Stimulated activated CD4-positive, alpha-beta T cell treated with anti-CD3 and anti-CD28 coated beads, TNF-alpha, amount 100 ng/mL, for 24 hours (primary cell): ENCODE data around the gene SULF2.

Source experiments
- DNase-seq, 3 experiments: peaks; one replicate each; pipeline ENCODE4 v3.0.0-alpha.2; 2020; ENCODE audit warnings: low read depth in 3 of 3

SULF2 gene

DNA sequence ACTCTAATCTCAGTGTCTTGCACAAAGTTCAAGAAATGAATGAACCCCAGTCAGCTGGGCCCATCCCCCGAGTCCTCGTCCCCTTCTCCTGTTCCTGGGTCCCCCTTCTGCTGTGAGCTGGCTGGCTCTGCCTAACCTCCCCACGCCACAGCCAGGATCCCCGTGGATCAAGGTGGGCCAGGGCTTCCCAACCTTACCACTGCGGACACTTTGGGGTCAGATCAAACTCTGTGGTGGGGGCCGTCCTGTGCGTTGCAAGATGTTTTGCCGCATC, 116.2 kb downstream of the SULF2 start:
- DNase-seq: no peak

DNA sequence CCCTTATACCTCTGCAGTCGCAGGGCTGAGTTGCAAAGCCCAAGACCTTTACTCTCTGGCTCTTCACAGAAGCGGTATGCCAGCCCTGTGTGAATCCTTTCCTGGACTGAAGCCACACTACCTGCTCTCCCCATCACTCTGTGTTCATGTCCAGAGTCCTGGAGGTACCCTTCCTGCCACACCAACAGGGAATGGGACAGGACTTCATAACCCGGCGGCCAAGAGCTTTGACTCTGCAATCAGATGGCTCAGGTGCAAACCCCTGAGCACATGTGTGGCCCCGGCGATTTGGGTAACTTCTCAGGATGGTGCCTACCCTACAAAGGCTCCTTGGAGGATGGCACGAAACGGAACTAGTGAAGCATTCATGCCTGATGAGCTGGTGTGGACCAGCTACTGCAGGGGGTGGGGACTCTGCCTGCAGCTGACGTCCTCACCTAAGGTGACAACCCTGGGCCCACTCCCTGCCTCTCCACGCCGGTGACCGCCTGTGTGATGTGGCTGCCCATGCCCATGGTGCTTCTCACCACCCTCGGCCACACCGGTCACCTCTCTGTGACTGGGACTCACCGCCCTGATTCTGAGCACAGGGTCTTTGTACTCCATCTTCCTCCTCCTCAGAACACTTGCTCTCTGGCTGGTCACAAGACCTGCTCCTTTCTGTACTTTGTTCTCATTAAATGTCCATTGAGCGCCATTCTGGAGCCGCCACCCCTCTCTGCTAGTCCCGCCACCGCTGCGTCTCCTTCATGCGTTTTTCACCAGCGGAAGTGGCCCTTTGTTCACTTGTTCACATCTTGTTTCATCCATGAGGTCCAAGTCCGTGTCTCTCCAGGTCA, 116.7 kb downstream of the SULF2 start:
- no peak for DNase-seq

DNA sequence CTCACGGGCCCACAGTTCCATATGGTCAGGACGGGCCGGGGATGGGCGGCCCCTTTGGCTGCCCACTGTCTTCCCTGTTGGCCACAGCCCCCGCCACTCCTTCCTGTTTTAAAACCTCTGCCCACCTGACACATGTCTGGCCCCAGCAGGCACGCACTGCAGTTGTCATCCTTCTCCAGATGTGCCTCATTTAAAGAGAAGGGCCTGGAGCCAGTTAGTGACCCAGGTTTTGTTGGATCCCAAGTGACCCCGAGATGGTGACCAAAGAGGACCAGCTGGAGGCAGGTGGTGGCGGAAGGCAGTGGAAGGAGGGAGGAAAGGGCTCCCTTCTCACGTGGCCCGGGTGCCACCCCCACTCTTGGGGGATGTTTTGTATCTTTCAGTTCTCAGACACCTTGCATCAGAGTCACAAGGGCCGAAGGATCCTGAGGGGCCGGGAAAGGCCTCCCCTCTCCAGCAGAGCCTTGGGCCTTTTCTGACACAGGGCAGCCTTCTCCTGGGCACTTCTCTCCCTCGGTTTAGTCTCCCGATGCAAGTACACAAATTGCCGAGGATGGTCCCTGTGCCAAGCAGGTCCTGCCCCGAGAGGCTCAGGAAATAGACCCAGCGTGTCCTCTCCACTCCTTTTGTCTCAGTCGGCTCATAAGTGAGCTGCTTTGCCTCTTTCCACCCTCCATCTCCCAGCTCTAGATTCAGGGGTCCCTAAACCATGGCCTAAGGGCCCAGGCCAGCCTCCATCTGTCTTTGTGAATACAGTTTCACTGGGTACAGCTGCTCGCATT, 117.6 kb downstream of the SULF2 start:
- DNase-seq: no peak

DNA sequence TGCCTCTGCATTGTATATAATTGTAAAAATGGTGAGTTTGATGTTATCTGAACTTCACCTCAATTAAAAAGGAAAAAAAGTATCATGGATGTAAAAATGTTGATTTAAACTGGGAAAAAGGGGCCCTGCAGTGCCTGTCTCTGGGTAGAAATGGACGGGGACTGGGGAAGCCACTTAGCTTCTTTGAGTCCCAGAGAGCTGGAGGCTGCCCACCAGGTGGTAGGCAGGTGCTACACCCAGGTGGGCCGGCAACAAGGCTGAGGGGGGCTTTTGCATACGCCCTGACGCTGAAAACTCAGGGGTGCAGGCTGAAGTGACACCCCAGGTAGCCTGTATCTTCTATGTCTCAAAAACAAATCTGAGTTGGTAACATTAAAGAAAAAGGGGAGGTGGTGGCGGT, 118.2 kb downstream of the SULF2 start:
- DNase-seq: no peak

DNA sequence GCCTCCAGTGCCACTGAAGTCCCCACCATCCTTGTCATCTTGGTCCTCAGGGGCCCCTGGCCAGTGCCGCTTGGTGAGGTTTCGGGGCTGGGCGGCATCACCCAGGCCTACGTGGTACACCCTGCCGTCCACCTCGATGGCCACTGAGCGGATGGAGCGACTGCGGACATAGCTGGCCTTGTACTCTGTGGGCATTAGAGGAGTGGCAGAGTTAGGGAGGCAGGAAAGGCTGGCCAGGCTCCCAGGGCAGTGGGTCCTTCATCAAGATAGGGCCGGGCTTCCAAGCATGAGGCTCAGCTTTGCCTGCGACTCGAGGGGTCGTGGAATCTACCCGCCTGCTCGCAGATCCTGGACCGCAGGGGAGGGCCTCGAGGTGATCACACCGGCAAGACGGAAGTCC, 119.0 kb downstream of the SULF2 start:
- DNase-seq: no peak

DNA sequence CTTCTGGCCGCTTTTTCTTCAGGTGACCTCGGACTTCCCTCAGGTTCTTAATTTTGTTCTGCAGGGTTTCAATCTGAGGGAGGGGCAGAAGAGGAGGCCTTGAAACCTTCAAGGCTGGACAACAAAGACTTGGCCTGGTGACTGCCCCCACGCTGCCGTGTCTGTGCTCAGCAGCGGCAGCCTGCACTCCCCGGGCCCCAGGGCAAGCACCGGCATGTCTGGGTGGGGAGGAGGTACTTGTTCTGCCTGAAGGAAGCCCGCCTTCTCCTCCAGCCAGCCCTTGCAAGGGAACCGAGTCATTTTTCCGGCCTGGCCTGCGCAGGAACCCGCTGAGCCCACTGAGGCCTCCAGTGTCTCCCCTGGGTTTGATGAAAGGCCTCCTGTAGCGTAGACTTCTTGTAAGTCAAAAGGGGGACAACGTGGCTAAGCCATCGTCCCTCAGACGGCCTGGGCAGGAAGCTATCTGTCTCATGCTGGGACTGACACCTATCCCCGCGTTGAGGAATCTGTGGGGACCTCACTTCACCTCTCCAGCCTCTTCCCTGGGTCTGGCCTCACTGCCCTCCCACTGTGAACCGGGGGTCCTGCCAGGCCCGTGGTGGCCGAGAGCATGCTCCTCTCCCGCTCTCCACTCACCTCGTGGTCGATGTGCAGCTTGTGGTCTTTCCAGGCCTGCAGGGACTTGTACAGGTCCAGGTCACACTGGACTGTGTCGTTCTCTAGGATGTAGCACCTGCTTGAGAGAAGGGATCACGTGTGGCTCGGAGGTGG, 119.9 kb downstream of the SULF2 start:
- no peak for DNase-seq

DNA sequence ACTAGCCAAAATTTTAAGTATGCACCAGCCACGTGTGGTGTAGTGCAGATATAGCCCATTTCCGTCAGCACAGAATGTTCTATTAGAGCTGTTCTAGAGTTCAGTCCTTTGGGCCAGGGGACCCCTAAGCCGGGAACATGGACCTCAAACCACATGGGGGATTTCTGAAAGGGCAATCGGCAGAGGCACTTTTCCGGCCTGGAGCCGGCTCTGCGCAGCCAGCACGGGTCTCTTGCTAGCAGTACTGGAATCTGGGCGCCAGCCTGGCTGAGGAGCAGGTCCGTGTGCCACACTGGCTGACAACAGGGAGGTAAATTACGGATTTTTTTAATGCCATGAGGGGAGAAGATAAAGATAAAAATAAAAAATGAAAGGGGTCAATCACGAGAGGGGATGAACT, 120.5 kb downstream of the SULF2 start:
- no peak for DNase-seq

DNA sequence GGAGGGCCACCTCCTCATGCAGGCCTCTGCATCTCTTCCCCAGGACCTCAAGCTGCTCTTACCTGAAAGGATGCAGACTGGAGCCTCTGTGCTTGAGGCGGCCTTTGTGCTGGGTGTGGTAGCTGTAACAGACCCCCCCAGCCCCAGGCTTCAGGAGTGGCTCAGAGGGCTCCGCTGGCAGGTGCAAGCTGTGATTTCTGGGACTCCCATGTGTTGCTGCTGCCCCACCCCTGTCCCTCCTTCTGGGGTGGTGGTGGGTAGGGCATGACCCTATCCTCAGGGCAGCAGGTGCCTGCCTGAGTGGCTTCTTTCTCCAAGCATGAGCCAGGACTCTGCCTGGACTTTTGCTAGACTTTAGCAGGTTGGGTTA, 121.2 kb downstream of the SULF2 start:
- no peak for DNase-seq

DNA sequence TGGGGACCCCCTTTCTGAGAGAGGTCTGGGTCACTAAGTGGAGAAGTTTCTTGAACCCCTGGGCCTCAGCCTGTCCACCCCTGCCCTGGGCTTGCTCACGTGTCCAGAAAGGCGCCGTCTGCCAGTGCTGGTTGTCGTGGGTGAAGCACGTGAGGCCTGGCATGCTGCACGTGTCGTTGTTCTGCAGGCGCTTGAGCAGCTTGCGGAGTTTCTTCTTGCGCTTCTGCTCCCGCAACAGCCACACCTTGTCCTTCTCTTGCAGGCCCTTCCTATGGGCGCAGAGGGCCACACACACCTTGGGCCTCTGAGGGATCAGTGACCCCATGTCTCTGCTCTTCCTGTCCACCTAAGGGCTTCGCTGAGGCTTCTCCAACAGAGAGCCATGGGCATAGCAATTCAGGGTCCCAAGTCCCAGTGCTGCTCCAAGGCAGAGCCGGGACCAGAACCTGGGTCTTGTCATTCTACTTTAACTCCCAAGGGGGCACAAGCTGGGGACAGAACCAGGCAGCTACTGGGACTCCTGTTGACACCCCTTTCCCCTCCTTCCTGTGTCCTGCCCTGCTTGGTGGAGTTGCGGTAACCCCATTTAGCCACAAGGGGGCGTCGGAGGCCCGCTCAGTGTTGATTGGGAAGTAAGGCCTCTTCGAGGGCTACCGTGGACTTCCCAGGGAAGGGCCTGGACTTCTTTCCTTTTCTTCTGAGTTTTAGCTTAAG, 121.8 kb downstream of the SULF2 start:
- DNase-seq: peak; percentile 42 to 69 (median 53)

DNA sequence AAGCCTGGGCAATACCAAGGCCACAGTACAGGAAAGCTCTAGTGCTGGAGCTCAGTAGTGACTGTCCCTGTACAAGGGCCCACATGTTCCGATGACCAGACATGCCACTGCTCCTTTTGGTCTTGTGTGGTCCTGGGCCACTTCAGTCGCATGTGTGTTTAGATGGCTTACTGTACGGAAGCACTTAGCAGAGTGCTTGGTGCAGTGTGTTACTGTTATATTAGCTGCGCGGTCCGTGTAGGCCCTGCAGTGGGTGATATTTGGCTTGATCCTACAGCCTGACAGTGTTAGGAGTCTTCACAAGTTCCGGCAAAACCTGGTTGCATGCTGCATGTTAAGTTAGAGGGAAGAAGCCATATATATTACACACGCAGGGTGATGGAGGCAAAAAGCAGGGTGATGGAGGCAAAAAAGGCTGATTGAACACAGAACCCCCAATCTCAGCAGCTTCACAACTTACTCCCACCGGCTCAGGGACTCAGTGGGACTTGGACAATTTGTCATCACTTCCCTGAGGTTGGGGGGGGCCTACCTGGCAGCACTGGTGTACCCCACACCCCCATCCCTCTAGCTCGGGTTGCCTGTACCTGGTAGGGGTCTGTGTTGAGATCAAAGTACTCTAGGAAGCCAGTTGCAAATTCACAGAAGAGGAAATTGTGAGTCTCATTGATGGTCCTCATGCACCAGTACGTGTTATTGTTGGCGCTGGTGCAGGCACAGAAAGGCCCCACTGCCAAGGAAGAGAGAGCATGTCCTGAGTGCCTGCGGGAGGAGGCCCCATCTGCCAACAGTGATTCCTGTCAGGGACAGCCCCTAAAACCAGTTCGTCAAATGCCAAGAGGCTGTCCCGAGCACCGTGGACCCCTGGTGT, 122.6 kb downstream of the SULF2 start:
- no peak for DNase-seq

DNA sequence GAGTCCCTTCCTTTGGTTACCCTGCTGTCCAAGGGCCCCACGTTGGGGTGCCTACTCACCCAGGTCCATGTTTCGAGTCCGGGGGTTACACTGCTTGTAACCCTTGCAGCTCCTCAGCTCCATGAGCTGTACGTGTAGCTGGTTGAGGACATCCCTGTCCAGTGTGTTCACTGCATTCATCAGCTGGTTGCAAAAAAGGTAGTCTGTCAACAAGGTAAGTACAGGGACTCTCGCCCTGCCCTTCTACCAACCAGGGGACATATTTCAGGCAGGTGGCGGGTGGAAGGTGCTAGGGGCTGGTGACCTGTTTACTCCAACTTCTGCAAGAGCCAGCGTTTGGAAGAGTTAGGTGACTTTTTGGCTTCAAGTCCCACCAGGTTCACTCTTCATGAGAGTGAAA, 123.6 kb downstream of the SULF2 start:
- DNase-seq: no peak

DNA sequence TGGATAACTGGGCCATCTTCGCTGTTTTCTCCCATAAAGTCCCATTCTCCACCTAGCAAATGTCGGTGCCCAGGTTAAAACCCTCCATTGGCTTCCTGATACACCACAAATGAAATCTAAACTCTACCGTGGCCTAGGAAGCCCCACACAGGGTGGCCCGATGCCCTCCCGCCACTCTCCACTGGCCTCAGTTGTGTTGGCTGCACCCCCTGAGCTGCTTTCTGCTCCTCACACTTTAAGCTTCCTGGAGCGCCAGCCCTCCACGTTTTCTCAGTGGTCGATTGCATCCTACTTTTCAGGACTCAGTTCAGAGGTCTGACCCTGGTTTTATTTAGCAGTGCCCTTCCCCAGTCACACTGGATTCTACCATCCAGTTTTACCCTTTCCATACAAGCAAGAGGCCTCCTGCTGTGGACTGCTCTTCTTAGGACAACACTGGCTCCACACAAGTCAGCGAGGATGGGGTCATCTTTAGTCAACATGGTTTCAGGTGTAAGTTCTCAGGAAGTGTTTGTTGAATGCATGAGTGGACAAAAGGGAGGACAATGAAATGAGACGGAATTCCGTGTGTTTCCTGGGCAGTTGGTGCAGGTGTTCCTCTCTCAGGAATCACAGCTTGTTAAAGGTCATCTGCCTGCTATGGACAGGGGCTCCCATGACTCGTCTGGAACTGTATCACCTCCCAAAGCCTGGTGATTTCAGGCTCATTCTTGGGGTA, 124.1 kb downstream of the SULF2 start:
- no peak for DNase-seq

DNA sequence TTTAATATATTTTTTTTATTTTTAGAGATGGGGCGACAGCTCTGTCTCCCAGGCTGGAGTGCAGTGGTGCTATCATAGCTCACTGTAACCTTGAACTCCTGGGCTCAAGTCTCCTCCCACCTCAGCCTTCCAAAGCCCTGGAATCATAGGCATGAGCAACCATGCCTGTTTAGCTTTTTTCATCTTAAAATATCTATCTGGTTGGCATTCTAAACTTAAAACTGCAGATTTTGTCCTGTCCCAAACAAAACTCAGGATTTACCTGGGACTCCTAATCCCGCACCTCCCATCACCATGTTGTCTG, 124.7 kb downstream of the SULF2 start:
- DNase-seq: no peak

DNA sequence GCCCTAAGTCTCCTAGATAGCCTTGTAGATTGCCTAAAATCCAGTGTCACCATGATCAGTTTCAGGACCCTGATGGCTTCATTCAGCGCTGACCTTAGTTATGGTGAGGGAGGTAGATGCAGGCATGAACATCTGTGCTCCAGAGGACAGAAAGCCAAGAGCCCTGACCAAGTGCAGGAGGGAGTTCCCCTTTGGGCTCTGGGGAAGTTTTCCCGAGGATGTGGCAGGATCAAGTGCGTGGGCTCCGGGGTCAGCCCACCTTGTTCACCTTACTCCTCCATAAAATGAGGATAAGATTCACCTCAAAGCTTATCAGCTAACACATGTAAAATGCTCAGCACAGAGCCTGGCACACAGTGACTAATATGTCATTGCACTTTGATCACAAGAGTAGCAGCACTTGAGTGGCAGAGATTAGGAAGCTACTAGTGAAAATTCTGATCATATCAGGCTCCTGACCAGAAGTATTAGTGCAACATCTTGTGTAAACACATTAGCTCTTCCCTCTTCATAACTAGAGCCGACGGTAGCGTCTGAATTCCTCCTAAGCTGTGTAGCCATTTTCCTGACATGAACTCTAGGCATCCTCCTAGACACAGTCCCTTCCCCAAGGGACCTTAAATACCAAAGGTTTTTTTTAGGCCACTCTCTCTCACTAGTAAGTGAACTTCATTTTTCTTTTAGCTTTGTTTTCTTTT, 125.2 kb downstream of the SULF2 start:
- DNase-seq: no peak

DNA sequence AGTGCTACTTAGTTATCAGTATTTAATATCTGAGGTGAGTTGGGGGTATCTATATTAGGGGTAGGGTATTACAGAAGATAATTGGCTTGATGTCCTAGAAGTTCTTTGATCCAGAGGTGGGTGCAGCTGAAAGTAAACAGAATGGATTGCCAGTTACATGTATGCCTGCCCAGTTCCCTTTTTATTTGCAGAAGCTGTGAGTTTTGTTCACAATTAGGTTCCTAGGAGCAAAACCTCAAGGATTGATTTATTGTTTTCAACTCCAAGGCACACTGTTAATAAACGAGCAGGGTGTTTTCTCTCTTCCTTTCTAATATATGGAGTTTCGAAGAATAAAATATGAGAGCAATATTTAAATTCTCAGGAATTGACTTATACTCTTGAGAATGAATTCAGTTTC, 129.0 kb downstream of the SULF2 start:
- DNase-seq: no peak

DNA sequence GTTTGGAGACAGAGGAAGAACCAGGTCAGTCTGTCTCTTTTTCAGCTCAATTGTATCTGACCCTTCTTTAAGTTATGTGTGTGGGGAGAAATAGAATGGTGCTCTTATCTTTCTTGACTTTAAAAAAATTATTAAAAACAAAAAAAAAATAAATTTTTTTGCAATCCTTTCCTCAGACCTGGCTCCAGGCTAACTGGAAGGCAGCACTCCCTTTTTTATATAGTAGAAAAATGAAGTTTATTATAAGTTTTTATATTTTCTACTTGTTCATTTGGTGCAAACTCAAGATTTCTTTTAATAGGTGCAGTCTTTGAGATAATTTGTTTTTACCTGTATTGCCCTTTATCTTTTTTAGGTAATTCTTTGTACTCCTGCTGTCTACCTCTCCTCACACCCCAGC, 129.6 kb downstream of the SULF2 start:
- DNase-seq: no peak

DNA sequence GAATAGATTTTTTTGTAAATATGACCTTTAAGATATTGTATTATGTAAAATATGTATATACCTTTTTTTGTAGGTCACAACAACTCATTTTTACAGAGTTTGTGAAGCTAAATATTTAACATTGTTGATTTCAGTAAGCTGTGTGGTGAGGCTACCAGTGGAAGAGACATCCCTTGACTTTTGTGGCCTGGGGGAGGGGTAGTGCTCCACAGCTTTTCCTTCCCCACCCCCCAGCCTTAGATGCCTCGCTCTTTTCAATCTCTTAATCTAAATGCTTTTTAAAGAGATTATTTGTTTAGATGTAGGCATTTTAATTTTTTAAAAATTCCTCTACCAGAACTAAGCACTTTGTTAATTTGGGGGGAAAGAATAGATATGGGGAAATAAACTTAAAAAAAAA, 130.9 kb downstream of the SULF2 start:
- no peak for DNase-seq

DNA sequence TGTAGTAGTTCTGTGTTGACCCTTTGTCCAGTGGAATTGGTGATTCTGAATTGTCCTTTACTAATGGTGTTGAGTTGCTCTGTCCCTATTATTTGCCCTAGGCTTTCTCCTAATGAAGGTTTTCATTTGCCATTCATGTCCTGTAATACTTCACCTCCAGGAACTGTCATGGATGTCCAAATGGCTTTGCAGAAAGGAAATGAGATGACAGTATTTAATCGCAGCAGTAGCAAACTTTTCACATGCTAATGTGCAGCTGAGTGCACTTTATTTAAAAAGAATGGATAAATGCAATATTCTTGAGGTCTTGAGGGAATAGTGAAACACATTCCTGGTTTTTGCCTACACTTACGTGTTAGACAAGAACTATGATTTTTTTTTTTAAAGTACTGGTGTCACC, 131.4 kb downstream of the SULF2 start:
- no peak for DNase-seq

DNA sequence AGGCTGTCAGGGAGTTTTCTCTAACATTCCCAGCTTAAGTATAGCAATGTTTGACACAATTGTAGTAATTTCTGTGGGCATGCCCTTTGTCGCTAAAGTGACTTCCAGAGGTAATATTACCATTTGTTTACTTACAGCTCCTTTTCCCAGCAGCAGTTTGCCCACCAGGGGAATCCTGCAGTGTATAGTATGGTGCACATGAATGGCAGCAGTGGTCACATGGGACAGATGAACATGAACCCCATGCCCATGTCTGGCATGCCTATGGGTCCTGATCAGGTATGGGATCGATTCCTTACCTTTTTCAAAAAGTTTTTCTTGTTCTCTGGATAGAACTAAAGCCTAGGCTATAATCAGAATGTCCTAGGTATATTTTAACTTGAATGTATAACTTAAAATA, 132.5 kb downstream of the SULF2 start:
- no peak for DNase-seq

DNA sequence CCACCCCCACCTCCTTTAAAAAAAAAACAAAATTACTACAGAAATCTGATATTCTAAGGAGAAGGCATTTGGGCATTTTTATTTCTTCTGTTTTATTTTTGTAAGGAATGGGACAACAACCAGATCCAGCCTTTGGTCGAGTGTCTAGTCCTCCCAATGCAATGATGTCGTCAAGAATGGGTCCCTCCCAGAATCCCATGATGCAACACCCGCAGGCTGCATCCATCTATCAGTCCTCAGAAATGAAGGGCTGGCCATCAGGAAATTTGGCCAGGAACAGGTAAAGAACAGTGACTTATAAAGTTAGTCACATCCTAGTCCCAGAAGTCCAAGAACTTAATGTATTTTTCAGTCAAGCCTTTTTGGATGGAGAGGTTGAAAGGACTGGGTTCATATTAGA, 133.0 kb downstream of the SULF2 start:
- DNase-seq: no peak
